Ascending aorta (tissue), 2 donors: ENCODE results near the gene BRIX1. TPM values are rescaled to one million over a fixed set of nuclear protein-coding genes. Genes with fewer than 3 reads are reported as not detected.

ENCODE experiments used
- DNase-seq, 2 donors: peaks; one replicate each; pipeline ENCODE4 v3.0.0-alpha.2; 2019; ENCODE audit warnings: low spot score in 2 of 2
- H3K27ac ChIP-seq, 2 donors: fragments of 200-600 bp; sonication (generic); one replicate each; pipeline ENCODE4 v1.5.1; 2016 to 2017; ENCODE audit warnings: mild to moderate bottlenecking in 1 of 2
- H3K27me3 ChIP-seq: fragments of 200-600 bp; sonication (generic); one replicate; pipeline ENCODE4 v1.5.1; 2017
- H3K36me3 ChIP-seq, 2 donors: fragments of 200-600 bp; sonication (generic); one replicate each; pipeline ENCODE4 v1.5.1; 2016
- H3K4me1 ChIP-seq, 2 donors: fragments of 200-600 bp; sonication (generic); one replicate each; pipeline ENCODE4 v1.5.1; 2016 to 2017; ENCODE audit warnings: mild to moderate bottlenecking in 1 of 2
- H3K4me3 ChIP-seq, 2 donors: fragments of 200-600 bp; sonication (generic); one replicate each; pipeline ENCODE4 v1.5.1; 2016 to 2017; ENCODE audit warnings: mild to moderate bottlenecking in 1 of 2
- H3K9me3 ChIP-seq, 2 donors: fragments of 200-600 bp; sonication (generic); one replicate each; pipeline ENCODE4 v1.5.1; 2016
- intact Hi-C: fragments of 100-400 bp; cut with DNase I; formaldehyde crosslinking; loops from one replicate; pipeline ENCODE4 v1.15.1; 2023
- total RNA-seq: library from RNA; depleted of rRNA; stranded (reverse); fragments of >200 nt; gene quantifications from one replicate; pipeline ENCODE4 v1.1.0, GENCODE V29; 2016
- TF ChIP-seq, protein P1 (sequence below), 3 experiments: fragments of 200-600 bp in 2 of 3; fragments of 450-650 bp in 1 of 3; sonication (generic) in 2 of 3; IDR thresholded peaks; one replicate each; pipeline ENCODE4 v1.5.1; 2016 to 2019; ENCODE audit warnings: antibody characterized with exemption in 3 of 3, mild to moderate bottlenecking in 1 of 3, moderate library complexity in 1 of 3

Gene BRIX1
- total RNA-seq, 1 donor from 2014 or later, result 8.5 TPM

DNA sequence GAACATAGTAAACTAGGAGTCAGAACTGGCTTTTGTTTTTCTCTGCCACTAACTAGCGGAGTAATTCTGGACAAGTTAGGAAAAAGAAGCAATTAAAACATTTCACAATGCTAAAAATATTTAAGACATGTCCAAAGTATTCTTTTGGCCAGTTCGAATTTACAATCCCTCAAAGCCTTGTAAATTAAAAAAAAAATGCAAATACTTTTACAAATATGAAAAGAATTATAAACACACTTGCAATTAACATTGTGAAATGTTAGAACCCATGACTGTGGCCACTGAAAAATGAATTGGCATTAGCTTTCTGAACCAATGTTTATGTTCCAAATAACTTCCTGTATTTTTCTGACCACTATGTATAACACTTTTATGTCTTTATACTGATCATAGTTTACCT lies 2.4 kb upstream of the BRIX1 start:
- DNase-seq, result no peak
- intact Hi-C loops, result no loop called here
- peaks cover 0 to 32% of the 10 kb centered on the region in 2 donors for H3K36me3 ChIP-seq
- TF ChIP-seq, protein P1, sequence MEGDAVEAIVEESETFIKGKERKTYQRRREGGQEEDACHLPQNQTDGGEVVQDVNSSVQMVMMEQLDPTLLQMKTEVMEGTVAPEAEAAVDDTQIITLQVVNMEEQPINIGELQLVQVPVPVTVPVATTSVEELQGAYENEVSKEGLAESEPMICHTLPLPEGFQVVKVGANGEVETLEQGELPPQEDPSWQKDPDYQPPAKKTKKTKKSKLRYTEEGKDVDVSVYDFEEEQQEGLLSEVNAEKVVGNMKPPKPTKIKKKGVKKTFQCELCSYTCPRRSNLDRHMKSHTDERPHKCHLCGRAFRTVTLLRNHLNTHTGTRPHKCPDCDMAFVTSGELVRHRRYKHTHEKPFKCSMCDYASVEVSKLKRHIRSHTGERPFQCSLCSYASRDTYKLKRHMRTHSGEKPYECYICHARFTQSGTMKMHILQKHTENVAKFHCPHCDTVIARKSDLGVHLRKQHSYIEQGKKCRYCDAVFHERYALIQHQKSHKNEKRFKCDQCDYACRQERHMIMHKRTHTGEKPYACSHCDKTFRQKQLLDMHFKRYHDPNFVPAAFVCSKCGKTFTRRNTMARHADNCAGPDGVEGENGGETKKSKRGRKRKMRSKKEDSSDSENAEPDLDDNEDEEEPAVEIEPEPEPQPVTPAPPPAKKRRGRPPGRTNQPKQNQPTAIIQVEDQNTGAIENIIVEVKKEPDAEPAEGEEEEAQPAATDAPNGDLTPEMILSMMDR (IDR thresholded peaks at IDR 0.05), result no peak
- H3K27me3 ChIP-seq, result no peaks in the 10 kb centered on the region
- no peak overlapping the region for H3K27ac ChIP-seq
- H3K4me3 ChIP-seq, result no peak overlapping the region
- peaks cover 0 to 18% of the 10 kb centered on the region in 2 donors for H3K4me1 ChIP-seq
- no peaks in the 10 kb centered on the region for H3K9me3 ChIP-seq

DNA sequence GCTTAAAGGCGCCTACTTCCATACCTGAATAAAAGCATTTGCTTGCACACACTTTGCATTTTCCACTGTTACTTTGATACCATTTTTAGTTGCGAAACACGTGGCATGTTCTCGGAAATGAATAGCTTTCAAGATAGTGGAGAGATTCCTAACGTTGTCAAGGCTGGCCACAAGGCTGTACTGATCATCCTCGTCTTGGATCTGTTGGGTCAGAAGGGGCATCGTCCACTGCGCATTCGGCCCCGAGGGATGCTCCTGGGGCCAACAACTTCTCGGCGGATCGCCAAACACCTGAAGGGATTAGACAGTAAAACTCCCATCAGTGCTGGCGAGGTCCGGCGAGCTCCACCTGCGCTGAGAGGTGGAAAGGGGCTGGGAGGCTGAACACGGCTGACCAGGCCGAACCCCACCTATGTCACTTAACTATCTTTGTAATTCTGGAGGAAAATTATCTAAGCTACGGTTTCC lies 806 bp upstream of the BRIX1 start:
- Histone ChIP-seq H3K4me3 (peak overlapping the region; percentile 89 to 93), H3K36me3 (peaks cover 0 to 20% of the 10 kb centered on the region in 2 donors), H3K27ac (peak overlapping the region; percentile 85 to 87), H3K9me3 (no peaks in the 10 kb centered on the region), H3K27me3 (no peaks in the 10 kb centered on the region), H3K4me1 (peaks cover 0 to 18% of the 10 kb centered on the region in 2 donors)
- TF ChIP-seq, protein P1 (IDR thresholded peaks at IDR 0.05), result no peak
- no peak for DNase-seq
- intact Hi-C loops, result loop anchor here (1.0 to 5.0 kb wide), 2 partner anchors 15 to 257 kb away; partner anchors contain the start of genes DNAJC21 and RAI14

DNA sequence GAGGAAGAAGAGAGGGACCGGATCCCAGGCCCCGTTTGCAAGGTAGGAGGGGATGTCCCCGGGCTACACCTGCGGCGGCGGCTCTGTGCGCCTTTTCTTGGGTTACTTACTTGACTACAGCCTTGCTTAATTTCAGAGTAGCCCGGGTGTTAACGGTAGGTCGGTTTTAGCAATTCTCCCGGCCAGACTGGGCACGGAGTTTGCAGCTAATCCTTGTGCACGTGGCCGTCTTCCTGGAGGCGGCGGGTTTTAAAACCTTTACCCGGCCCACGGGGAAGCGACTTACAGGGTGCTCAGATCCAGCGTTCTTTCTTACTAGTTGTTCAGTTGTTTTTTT lies 313 bp downstream of the BRIX1 start:
- intact Hi-C loops, result loop anchor here (1.0 to 5.0 kb wide), 2 partner anchors 13 to 259 kb away; partner anchors contain the start of genes DNAJC21 and RAI14
- no peaks in the 10 kb centered on the region for H3K9me3 ChIP-seq
- TF ChIP-seq, protein P1 (IDR thresholded peaks at IDR 0.05), result no peak
- peaks cover 0 to 18% of the 10 kb centered on the region in 2 donors for H3K4me1 ChIP-seq
- no peaks in the 10 kb centered on the region for H3K27me3 ChIP-seq
- H3K36me3 ChIP-seq, result peaks cover 6 to 21% of the 10 kb centered on the region in 2 donors
- H3K27ac ChIP-seq, result peak overlapping the region; percentile 85 to 87
- peak overlapping the region; percentile 89 to 93 for H3K4me3 ChIP-seq
- no peak for DNase-seq

DNA sequence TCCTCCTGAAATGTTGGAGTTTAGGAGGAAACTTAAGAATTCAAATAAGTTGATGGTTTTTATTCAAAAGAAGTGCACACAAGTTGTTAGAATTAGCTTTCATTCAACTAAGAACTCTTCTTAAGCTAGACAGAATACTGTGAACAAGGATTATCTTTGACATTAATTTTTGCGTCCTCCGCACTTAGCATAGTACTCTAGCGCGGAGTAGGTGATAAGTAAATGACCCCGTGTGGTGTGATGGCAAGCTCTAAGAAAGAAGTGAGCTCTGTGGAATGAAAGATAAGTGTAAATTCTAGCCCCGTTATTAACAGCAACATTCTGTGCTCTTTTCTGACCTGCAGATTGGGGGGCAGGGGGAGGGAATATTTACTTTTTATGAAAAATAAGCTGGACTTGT lies 1.0 kb downstream of the BRIX1 start:
- TF ChIP-seq, protein P1 (IDR thresholded peaks at IDR 0.05), result no peak
- Histone ChIP-seq H3K4me3 (peak overlapping the region; percentile 89 to 93), H3K27me3 (no peaks in the 10 kb centered on the region), H3K36me3 (peaks cover 13 to 20% of the 10 kb centered on the region in 2 donors), H3K4me1 (peaks cover 0 to 18% of the 10 kb centered on the region in 2 donors), H3K27ac (no peak overlapping the region), H3K9me3 (no peaks in the 10 kb centered on the region)
- intact Hi-C loops, result loop anchor here (5.0 kb wide), 1 partner anchor 259 kb away; the partner anchor contains the start of gene RAI14
- DNase-seq, result no peak

DNA sequence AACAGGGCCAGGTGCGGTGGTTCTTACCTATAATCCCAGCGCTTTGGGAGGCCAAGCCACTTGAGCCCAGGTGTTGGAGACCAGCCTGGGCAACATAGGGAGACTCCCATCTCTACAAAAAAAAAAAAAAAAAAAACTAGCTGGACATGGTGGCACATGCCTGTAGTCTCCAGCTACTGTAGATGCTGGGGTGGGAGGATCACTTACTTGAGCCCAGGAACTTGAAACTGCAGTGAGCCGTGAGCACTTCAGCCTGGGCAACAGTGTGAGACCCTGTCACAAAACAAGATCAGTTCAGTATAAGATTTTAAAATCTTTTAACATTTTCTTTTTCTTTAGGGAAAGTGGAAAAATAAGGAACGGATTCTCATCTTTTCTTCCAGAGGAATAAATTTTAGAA lies 2.5 kb downstream of the BRIX1 start:
- no peak for DNase-seq
- Histone ChIP-seq H3K36me3 (peaks cover 23 to 31% of the 10 kb centered on the region in 2 donors), H3K27ac (no peak overlapping the region), H3K4me1 (peaks cover 0 to 18% of the 10 kb centered on the region in 2 donors), H3K9me3 (no peaks in the 10 kb centered on the region), H3K27me3 (no peaks in the 10 kb centered on the region), H3K4me3 (no peak overlapping the region)
- intact Hi-C loops, result loop anchor here (5.0 kb wide), 1 partner anchor 261 kb away; the partner anchor contains the start of gene RAI14
- TF ChIP-seq, protein P1 (IDR thresholded peaks at IDR 0.05), result no peak
